HG03064 (cell line): ENCODE measurements around the gene EDC3.

Experiments
- ATAC-seq: cut with Tn5 transposase; IDR thresholded peaks from one replicate; pipeline ENCODE4 v1.9.1; 2021; ENCODE audit warnings: low read depth; ENCODE audit not compliant: unreplicated experiment

EDC3 gene

GRCh38 chr15:74585191-74585590 lies 110.6 kb downstream of the EDC3 start:
- no peak for ATAC-seq

GRCh38 chr15:74584779-74585178 lies 111.0 kb downstream of the EDC3 start:
- no peak for ATAC-seq

DNA sequence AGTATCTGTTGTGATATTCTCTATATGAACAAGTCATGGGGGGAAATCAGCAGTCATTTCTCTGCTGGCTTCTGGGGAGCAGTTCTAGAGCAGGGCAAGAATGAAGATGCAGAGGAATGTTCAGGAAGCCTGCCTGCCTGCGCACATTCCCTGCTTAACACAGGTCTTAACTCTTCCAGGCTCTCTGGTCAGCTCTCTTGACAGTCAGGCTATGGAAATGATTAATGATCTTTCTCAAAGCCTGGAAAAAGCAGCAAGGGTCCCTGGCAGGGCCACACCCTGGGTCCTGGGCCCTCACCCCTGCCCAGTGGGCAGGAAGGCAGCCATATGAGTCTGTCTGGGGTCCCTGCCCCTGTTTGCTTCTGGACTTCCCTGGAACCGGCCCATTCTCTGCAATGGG lies 111.6 kb downstream of the EDC3 start:
- no peak for ATAC-seq
